Epithelial cell of prostate (primary cell): ENCODE measurements around the gene BRD2.

Experiments
- DNase-seq: peaks from one replicate; pipeline ENCODE4 v3.0.0-alpha.2; 2011; ENCODE audit warnings: low read depth, low spot score
- H3K27ac ChIP-seq: fragments of 450-650 bp; 2 replicates; pipeline ENCODE4 v1.5.1; 2017; ENCODE audit warnings: mild to moderate bottlenecking

BRD2 gene

DNA sequence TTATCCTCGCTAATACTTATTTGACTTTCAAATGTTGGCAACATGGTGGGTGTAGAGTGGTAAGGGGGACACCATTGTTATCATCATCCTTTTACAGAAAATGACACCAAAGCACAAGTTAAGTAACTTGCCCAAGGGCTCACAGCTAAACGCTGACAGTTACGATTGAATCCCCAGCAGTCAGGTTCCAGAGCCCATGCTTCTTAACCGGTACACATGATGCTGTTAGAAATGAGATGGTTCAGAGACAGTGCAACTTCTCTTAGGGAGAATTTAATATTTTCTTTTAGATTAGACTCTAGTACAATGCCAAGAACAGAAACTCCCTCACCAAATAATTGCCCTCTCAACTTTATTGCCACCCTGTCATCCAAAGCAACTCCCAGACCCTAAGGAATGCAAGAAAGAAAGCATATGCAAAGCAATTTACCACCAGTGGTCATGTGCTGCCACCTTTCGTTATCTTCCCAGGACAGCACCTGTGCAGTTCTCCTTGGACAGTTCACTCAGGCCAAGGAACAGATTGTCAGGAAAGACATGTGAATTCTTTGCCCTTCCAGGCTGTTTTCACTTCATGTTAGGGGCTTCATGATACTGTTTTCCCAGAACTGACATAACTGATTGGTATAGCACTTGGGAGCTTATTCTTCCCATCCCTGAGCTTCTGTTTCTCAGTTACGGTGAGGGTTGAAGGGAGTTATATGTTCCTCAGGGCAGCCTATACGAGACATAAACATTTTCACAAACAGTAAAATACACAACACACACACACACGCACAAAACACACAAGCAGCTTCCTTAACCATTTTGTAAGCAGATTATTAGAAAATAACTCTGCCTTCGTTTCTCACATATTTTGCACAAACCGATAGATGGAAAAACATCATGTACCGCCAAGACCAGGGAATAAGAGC lies 20.6 kb upstream of the BRD2 start:
- DNase-seq, result no peak
- no peak overlapping the region for H3K27ac ChIP-seq

DNA sequence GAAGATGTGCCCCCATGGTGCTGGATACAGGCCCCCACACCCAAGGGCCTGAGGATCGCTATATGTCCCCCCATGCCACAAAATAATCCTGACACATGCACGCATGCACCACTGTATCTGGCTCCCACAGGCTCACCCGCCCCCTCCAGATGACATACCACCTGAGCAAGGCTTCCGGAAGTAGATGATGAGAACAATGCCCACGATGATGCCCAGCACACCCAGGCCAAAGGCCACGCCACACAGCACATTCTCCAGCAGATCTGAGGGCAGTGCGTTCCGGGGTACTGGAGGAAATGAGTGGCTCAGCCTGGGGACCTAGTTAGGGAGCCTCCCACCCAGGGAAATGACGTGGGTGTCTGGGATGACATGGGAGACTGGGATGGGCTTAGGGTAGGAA lies 19.3 kb upstream of the BRD2 start:
- no peak for DNase-seq
- no peak overlapping the region for H3K27ac ChIP-seq

DNA sequence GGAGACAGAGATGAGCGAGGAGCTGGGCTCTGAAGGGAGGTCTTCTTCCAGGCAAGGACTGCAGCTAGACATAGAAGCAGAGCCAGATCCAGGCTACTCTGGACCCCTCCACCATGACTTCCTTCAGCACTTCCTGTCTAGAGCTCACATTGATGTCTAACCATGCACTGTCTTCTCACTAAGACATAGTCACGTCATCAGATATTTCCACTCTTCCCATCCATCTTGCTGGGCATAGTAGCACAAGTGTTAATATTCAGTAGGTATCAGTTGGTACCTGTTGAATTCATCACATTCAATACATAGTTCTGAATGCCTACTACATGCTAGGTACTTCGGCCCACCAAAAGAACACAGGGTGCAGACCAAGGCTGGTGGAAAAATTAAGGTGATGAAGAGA lies 18.4 kb upstream of the BRD2 start:
- no peak overlapping the region for H3K27ac ChIP-seq
- DNase-seq, result no peak

DNA sequence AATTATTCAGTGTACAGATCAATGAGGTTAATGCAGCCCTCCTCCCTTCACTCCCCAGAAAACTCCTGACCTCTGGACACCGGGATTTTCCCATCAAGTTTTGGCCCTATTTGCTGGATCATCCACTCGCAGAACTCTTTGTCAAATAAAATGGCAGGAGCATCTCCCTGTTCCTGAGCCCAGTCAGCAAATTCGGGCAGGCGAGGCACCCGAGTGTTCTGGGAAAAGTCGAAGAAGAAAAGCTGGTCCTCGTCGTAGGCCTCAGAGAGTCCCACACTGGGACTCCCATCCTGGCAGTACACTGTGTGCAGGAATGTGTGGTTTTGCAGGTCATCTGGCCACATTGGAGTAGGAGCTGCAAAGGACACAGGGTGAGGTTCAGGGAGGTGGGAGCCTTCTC lies 17.9 kb upstream of the BRD2 start:
- no peak for DNase-seq
- no peak overlapping the region for H3K27ac ChIP-seq

DNA sequence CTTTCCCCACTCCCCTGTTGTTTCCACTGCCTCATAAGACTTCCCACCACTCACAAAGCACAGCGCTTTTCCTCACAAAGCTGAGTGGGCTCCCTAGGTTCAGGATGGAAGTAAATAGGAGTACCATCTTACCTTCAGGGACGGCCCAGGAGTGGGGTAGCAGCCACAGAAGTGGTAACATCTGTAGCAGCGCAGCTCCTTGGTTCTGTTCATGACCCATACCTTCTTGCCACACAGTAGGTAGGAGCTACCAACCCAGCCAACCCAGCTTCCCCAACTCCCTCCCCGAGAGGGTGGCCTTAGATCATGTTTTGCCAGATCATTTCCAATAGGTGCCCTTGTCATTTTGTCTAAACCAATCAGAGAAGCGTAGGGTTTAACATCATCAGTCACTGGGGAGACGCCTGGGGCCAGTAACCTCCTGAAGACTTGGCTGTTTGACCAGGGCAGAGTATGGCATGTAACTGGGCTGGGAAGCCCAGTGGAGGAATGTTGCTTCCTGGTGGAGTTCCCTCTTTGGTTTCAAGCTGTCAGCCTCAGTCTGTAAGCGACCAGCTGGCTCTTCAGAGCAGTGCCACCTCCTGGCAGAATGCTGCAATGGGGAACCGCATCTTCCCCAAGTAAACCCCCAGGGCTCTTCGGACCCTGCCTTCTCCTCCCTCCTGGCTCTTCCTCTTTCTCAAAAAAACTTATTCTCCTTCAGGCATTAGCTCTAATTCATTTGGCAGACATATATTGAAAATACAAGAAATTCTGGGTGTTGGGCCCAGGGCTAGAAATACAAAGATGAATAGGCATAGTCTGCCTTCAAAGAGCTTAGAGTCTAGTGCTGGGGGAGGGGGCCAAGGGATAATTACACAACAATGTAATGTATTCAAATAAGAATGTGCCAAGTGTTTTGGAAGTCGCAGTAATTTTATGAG lies 15.3 kb upstream of the BRD2 start, which contains the start of gene HLA-DMA:
Gene HLA-DMA (minus strand): TSS at position 281 of the 923 bp plus-strand sequence. CDS start 61 bp downstream, at position 220.
- peak; percentile 96 for DNase-seq
- no peak within 1 kb of the TSS for H3K27ac ChIP-seq

DNA sequence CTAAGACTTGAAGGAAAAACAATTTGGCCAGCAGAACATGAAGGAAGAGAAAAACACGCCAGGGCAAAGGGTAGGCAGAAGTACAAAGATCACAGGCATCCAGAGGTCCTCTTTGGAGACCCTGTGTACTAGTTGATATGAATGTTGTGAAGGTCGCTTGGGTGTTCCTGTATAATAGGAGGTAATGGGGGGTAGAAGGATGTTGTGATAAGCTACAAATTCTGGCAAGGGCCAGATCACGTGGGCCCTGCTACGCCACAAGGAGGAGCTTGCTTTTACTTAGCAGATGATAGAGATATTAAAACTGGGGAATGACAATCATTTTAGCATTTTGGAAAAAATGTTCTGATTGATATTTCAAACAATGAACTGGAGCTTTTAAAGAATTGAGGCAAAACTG lies 14.6 kb upstream of the BRD2 start:
- no peak for DNase-seq
- no peak overlapping the region for H3K27ac ChIP-seq

DNA sequence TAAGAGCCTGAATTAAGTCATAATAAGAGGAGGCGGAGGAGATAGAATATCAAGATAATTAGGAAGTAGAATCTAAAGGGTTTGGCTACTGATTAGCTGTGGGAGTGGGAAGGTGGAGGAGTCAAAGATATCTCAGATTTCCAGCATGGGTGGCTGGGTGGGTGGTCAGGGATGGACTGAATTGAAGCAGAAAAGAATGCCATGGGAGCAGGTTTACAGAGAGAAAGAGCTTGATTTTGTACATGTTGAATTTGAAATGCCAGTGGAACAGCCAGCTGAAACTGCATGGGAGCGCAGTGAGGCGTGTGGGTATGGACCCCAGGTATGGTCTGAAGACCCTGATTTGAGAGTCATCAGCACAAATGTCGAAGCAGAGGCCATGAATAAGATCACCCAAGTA lies 14.1 kb upstream of the BRD2 start:
- no peak for DNase-seq
- no peak overlapping the region for H3K27ac ChIP-seq

DNA sequence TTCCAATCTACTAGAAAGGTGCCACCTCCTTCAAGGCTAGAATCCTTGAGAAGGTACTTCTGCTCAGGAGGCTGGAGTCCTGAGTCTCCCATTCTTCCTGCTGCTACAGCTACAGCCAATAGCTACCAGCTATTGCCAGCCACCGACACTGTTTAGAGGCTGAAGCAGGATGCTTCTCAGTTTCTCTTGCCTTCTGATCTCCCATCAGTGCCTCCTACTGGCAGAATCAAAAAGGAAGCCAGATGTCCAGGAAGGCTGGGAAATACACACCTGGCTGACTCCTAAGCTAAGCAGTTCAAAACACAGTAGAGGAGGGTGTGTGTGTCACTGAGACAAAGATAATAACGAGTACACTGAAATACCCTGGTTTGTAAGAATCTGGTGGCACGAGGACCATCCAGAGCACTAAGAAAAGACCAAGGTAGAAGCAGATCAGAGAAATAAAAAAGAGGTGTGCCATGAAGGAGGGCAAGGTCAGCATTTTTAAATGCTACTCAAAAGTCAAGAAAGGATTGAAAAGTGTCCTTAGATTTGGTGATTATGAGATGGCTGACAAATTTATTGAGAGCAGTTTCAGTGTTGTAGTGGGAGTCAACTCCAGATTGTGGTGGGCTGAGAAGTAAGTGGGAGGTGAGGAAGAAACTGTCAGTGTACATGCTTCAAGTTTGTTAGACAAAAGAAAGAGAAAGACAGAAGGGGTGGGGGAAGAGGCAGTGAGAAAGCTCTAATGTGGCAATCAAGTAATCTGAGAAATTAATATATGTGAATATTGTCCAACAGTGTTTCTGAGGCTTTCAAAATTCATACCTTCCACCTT lies 13.2 kb upstream of the BRD2 start:
- DNase-seq, result no peak
- H3K27ac ChIP-seq, result no peak overlapping the region

DNA sequence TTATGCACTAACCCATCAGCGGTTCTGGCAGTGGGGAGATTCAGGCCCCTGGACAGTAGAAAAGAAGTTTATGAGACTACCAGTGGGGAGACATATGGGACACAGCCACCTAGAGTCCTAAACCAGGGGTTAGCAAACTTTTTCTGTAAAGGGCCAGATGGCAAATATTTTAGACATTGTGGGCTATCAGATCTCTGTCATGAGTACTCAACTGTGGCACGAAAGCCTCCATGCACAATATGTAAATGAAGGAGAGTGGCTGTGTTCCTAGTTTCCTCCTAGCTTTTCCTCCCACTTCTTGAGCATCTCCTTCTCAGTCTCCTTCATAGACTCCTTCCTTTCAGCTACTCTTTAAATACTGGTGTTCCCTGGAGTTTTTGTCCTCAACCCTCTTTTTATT lies 12.2 kb upstream of the BRD2 start:
- no peak for DNase-seq
- no peak overlapping the region for H3K27ac ChIP-seq

DNA sequence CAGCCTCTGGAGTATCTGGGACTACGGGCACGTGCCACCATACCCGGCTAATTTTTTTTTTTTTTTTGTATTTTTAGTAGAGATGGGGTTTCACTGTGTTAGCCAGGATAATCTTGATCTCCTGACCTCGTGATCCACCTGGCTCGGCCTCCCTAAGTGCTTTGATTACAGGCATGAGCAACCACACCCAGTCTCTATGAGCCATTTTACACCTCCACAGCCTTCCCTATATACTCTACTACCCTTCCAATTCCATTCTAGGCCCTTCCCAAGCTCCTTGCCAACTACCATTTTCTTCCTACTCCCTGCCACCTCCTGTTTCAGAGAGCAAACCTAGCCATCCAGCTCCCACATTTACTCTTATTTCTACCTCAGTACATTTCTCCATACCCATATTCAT lies 7.8 kb upstream of the BRD2 start:
- DNase-seq, result no peak

DNA sequence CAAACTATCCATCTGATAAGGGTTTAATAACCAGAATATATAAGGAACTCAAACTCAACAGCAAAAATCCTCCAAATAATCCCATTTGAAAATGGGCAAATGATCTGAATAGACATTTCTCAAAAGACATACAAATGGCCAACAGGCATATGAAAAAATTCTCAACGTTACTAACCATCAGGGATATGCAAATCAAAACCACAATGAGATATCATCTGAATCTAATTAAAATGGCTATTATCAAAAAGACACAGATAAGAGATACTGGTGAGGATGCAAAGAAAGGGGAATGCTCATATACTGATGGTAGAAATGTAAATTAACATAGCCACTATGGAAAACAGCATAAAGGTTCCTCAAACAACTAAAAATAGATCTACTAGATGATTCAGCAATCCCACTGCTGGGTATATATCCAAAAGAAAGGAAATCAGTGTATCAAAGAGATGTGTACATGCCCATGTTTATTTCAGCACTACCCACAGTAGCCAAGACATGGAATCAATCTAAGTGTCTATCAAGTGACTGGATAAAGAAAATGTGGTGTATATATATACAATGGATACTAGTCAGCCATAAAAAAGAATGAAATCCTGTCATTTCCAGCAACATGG lies 6.1 kb upstream of the BRD2 start:
- H3K27ac ChIP-seq, result no peak overlapping the region
- no peak for DNase-seq

More for the DNA sequence above, 7.8 kb upstream of the BRD2 start:
- no peak overlapping the region for H3K27ac ChIP-seq

DNA sequence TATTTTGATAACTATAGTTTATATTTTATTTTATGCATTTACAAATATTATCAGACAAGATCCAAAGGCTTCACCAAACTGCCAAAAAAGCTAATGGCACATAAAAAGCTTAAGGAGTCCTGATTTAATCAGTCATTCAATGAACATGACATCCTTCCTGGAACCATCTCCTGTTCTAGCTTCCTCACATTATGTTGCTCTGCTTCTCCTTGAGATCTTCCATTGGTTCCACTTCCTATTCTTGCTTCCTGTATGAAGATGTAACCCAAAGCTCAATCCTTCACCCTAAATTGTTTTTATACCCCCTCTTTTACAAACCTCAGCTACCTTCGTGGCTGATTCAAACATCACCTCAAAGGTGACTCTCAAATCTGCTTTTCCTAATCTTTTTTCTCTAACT lies 4.5 kb upstream of the BRD2 start:
- no peak overlapping the region for H3K27ac ChIP-seq
- no peak for DNase-seq

DNA sequence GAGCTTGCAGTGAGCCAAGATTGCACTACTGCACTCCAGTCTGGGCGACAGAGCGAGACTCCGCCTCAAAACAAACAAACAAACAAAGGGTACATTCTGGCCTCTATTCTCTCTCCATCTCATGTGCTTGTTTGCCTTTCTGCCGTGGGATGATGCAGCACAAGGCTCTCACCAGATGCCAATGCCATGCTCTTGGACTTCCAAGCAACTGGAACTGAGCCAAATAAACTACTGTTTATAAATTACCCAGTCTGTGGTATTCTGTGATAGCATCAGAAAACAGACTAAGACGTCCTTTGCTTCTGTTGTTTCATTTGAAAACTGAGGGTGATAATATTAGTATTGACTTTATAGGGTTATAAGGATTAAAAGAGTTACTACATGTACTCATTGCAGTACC lies 3.6 kb upstream of the BRD2 start:
- DNase-seq, result no peak
- no peak overlapping the region for H3K27ac ChIP-seq

DNA sequence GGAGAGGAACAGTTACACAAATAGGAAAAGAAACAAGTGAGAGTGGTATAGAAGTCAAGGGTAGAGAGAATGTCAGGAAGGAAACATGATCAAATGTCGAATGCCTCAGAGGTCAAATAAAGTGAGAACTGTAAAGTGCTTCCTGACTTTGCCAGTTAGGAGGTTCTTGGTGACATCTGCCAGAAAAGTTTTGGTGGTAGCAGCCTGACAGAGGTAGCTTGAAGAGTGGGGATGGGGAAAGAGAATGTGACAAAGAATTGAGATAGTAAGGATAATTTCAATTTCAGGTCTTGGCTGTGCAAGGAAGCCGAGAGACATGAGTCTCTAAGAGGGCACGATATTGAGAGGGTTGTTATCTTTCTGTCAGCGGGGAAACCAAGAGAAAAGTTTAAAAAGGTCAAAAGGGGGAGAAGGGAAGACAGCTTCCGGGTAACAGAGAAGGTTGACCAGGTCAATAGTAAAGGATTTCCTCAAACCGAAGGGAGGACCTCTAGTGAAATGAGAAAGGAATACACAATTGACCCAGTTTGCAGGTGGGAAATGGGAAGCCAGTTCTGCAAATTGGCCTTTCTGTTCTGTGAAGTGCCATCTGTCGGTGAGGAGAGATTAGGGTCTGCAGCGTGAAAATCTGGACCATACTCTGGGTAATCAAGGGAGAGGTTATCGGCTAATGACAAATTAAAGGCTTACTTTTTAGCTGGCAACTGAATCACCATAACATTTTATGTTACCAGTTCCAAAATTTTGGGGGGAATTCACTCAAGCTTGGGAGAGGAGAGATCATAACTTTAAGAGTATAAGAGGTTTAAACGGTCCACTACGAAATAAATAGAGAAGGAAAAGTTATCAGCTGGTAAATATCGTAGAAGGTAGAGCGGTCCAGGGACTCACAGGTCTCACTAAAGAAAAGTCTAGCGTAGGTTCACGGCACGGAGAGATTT lies 973 bp upstream of the BRD2 start:
- no peak for DNase-seq
- peak overlapping the region; percentile 100 for H3K27ac ChIP-seq

DNA sequence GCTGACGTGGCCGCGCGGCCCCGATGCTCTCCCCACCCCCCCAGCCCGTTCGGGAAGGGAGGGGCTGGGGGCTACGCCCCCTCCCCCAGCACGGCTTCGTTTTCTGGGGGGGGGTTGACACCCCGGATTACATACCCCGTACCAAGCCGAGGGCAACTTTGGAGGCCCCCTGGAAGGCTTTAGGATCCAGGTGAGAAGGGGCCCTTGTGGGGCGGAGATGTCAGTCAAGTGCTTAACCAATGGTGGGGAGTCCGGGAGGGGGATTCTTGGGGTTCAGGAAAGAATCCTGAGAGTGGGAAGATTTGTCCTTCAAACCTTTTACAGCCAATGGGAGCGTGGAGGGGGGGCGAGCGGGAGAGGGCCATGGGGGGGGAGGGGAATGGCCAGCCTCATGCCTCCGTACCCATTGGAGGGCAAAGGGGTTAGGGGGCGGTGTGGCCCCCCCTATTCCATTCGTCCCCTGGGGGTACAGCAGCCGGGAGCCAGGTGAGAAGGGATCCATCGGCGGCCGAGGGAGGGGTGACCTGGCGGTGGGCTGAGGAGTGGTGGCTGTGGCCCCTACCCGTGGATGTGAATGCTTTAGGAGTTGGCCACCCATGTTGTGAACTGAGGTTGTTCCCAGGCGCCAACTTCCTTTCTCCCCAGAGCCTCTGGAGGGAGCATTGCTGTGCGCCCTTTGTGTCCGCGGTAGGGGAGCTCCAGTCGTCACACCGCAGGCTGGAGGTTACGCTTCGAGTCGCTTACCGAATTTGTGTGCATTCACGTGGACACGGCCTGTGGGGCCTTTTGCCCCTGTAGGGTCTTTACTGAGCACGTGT lies 682 bp downstream of the BRD2 start:
- peak overlapping the region; percentile 100 for H3K27ac ChIP-seq
- DNase-seq, result peak; percentile 52

DNA sequence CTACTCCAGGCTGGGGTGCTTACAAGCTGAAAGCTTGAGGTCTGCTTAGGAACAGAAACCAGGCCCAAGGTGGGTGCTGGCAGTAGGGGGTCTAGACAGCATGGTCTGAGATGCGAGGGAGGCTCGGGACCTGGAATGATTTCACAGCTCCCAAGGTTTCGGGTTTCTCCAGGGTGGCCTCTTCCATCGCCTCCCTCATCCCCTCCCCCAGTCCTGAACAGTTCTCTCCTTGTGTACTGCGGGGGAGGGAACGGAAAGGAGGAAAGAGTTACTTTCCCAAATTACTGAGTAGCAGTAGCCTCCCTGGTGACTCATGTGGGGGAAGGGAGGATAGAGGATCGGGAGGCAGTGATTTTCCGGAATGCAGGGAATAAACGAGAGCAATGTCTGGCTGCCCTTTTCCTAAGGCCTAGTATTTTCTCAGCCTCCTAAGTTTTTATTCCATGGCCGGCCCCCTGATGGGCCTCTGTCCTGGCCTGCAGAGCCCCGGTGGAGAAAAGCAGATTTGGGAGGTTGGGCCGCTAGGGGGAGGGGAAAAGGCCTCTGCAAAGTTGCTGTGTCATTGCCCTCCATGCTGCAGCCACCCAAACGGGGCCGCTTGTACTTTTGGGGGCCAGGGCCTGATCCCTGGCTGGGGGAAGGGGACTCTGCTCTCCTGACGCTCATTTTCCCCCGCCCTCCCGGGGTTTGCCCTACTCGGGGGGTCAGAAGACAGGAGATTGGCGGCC lies 1.5 kb downstream of the BRD2 start:
- H3K27ac ChIP-seq, result peak overlapping the region; percentile 100
- DNase-seq, result peak; percentile 79
